ENCODE measurements around the gene AUNIP.

Gene AUNIP

GRCh38 chr1:25880518-25880917 is 21.3 kb upstream of the AUNIP start:
- no peak for DNase-seq (ENCODE audit: low read depth)
- no peak overlapping the region for H3K4me3 ChIP-seq (ENCODE audit: low read depth, low read length)
- no peak for TF ChIP-seq MYC (IDR thresholded peaks at IDR 0.05; ENCODE audit: low read depth, low read length)

DNA sequence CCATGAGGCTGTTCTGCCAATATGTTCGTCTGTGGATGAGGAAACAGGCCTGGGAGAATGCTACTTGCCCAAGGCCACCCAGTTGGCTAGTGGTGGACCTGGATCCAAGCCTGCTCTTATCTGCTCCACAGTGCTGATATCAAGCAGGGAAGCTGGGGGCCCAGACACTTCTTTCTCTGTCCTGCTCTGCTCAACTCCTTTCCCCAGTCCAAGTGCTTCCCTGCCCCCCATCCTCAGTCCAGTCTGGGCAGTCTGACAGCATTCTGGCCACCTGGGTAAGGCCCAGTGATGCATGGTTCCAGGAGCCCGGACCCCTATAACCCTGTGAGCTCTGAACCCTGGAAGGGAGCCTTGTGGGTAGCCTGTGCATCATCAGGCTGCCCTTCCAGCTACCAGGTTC is 20.4 kb upstream of the AUNIP start:
- no peak for DNase-seq (ENCODE audit: low read depth)
- no peak overlapping the region for H3K4me3 ChIP-seq (ENCODE audit: low read depth, low read length)
- no peak for TF ChIP-seq MYC (IDR thresholded peaks at IDR 0.05; ENCODE audit: low read depth, low read length)
- no peak for TF ChIP-seq POLR2A (IDR thresholded peaks at IDR 0.05; ENCODE audit: extremely low read depth, insufficient read length)
- TF ChIP-seq CTCF (IDR thresholded peaks at IDR 0.05; ENCODE audit: low read depth, low read length): no peak
- TF ChIP-seq, protein P1, sequence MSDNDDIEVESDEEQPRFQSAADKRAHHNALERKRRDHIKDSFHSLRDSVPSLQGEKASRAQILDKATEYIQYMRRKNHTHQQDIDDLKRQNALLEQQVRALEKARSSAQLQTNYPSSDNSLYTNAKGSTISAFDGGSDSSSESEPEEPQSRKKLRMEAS (IDR thresholded peaks at IDR 0.05; ENCODE audit: low read depth, low read length): no peak

GRCh38 chr1:25878690-25879089 is 19.4 kb upstream of the AUNIP start:
- no peak overlapping the region for H3K4me3 ChIP-seq (ENCODE audit: low read depth, low read length)
- TF ChIP-seq, protein P1 (IDR thresholded peaks at IDR 0.05; ENCODE audit: low read depth, low read length): no peak
- no peak for TF ChIP-seq MYC (IDR thresholded peaks at IDR 0.05; ENCODE audit: low read depth, low read length)
- TF ChIP-seq POLR2A (IDR thresholded peaks at IDR 0.05; ENCODE audit: extremely low read depth, insufficient read length): no peak
- no peak for TF ChIP-seq CTCF (IDR thresholded peaks at IDR 0.05; ENCODE audit: low read depth, low read length)
- DNase-seq (ENCODE audit: low read depth): no peak

DNA sequence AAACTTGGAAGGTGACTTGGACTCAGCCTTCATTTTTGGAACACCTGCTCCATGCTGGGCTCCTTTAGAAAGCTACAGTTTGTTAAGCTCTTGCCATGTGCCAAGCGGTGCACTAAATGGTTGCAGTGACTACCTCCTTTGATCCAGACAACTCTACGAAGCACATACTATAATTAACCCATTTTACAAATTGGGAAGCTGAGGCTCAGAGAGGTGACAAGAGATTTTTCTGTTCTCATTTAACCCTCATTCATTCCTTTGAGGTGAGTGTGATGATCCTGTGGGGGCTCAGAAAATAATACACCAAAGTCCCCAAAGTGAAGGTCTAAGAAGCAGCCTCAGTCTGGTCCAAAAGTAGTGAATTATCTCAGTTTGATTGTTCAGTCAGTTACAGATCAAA is 17.9 kb upstream of the AUNIP start:
- DNase-seq (ENCODE audit: low read depth): no peak
- H3K4me3 ChIP-seq (ENCODE audit: low read depth, low read length): no peak overlapping the region
- TF ChIP-seq, protein P1 (IDR thresholded peaks at IDR 0.05; ENCODE audit: low read depth, low read length): no peak
- no peak for TF ChIP-seq CTCF (IDR thresholded peaks at IDR 0.05; ENCODE audit: low read depth, low read length)
- TF ChIP-seq POLR2A (IDR thresholded peaks at IDR 0.05; ENCODE audit: extremely low read depth, insufficient read length): no peak
- TF ChIP-seq MYC (IDR thresholded peaks at IDR 0.05; ENCODE audit: low read depth, low read length): no peak

GRCh38 chr1:25876693-25877077 is 17.4 kb upstream of the AUNIP start:
- H3K4me3 ChIP-seq (ENCODE audit: low read depth, low read length): no peak overlapping the region
- TF ChIP-seq, protein P1 (IDR thresholded peaks at IDR 0.05; ENCODE audit: low read depth, low read length): no peak
- no peak for TF ChIP-seq MYC (IDR thresholded peaks at IDR 0.05; ENCODE audit: low read depth, low read length)
- no peak for TF ChIP-seq POLR2A (IDR thresholded peaks at IDR 0.05; ENCODE audit: extremely low read depth, insufficient read length)
- TF ChIP-seq CTCF (IDR thresholded peaks at IDR 0.05; ENCODE audit: low read depth, low read length): no peak
- no peak for DNase-seq (ENCODE audit: low read depth)

GRCh38 chr1:25875856-25876692 is 16.8 kb upstream of the AUNIP start:
- TF ChIP-seq MYC (IDR thresholded peaks at IDR 0.05; ENCODE audit: low read depth, low read length) (no peak), POLR2A (IDR thresholded peaks at IDR 0.05; ENCODE audit: extremely low read depth, insufficient read length) (no peak), CTCF (IDR thresholded peaks at IDR 0.05; ENCODE audit: low read depth, low read length) (no peak)
- TF ChIP-seq, protein P1 (IDR thresholded peaks at IDR 0.05; ENCODE audit: low read depth, low read length): no peak
- DNase-seq (ENCODE audit: low read depth): no peak
- H3K4me3 ChIP-seq (ENCODE audit: low read depth, low read length): no peak overlapping the region
